HG02571 (cell line): ENCODE results near the gene FARP2.

ENCODE experiments used
- ATAC-seq: cut with Tn5 transposase; IDR thresholded peaks from one replicate; pipeline ENCODE4 v1.9.1; 2021; ENCODE audit warnings: mild to moderate bottlenecking, moderate library complexity; ENCODE audit not compliant: unreplicated experiment

Gene FARP2

GRCh38 chr2:241324775-241325174 is 31.3 kb upstream of the FARP2 start:
- ATAC-seq: no peak

- ATAC-seq: no peak
Observed at GRCh38 chr2:241325257-241325656, 30.8 kb upstream of the FARP2 start.

- no peak for ATAC-seq
Observed at GRCh38 chr2:241329669-241330615, 26.1 kb upstream of the FARP2 start.

- ATAC-seq: no peak
Observed at GRCh38 chr2:241330616-241330981, 25.5 kb upstream of the FARP2 start.

- no peak for ATAC-seq
Observed at GRCh38 chr2:241334813-241335212, 21.3 kb upstream of the FARP2 start.

GRCh38 chr2:241339839-241340630 is 16.1 kb upstream of the FARP2 start:
- no peak for ATAC-seq

- ATAC-seq: no peak
Observed at GRCh38 chr2:241340631-241341163, 15.4 kb upstream of the FARP2 start.

- no peak for ATAC-seq
Observed at GRCh38 chr2:241344925-241345651, 11.0 kb upstream of the FARP2 start.

GRCh38 chr2:241349941-241350340 is 6.1 kb upstream of the FARP2 start:
- no peak for ATAC-seq

GRCh38 chr2:241350530-241350877 is 5.6 kb upstream of the FARP2 start:
- ATAC-seq: no peak

- ATAC-seq: no peak
Observed at GRCh38 chr2:241350878-241351639, 5.0 kb upstream of the FARP2 start.

- no peak for ATAC-seq
Observed at GRCh38 chr2:241351640-241352031, 4.4 kb upstream of the FARP2 start.

- ATAC-seq: no peak
Observed at GRCh38 chr2:241352227-241352626, 3.9 kb upstream of the FARP2 start.

- no peak for ATAC-seq
Observed at GRCh38 chr2:241354668-241355658, 1.1 kb upstream of the FARP2 start.

- ATAC-seq: no peak
Observed at GRCh38 chr2:241356871-241357260, 781 bp downstream of the FARP2 start.

- ATAC-seq: no peak
Observed at GRCh38 chr2:241357531-241357930, 1.4 kb downstream of the FARP2 start.

GRCh38 chr2:241358470-241358869 is 2.4 kb downstream of the FARP2 start:
- no peak for ATAC-seq

- ATAC-seq: no peak
Observed at GRCh38 chr2:241359481-241360045, 3.5 kb downstream of the FARP2 start.

GRCh38 chr2:241363426-241363825 is 7.3 kb downstream of the FARP2 start:
- ATAC-seq: no peak
